Left lung (tissue), 14 donors: ENCODE results near the gene PTBP2. TPM values are rescaled to one million over a fixed set of nuclear protein-coding genes. Genes with fewer than 3 reads are reported as not detected.

Experiments
- ATAC-seq: fragments of 200-7000 bp; cut with Tn5 transposase; one replicate; pipeline ENCODE4 v1.9.1; 2020; ENCODE audit warnings: moderate library complexity
- DNase-seq, 4 donors: peaks; one replicate each; pipeline ENCODE4 v3.0.0-alpha.2; 2013 to 2020
- H3K27ac ChIP-seq, 2 donors: fragments of 200-600 bp; sonication (generic) in 1 of 2; one replicate each; pipeline versions ENCODE4 v1.5.0 to v1.8.0; 2020 to 2021
- H3K27me3 ChIP-seq, 2 donors: fragments of 200-600 bp; sonication (generic) in 1 of 2; one replicate each; pipeline versions ENCODE4 v1.5.0 to v1.8.0; 2020 to 2021
- H3K36me3 ChIP-seq, 2 donors: fragments of 200-600 bp; sonication (generic) in 1 of 2; one replicate each; pipeline versions ENCODE4 v1.5.0 to v1.8.0; 2020 to 2021
- H3K4me1 ChIP-seq, 2 donors: fragments of 200-600 bp; one replicate each; pipeline ENCODE4 v1.8.0; 2021
- H3K4me3 ChIP-seq, 2 donors: fragments of 200-600 bp; sonication (generic) in 1 of 2; one replicate each; pipeline versions ENCODE4 v1.5.0 to v1.8.0; 2020 to 2021; ENCODE audit warnings: mild to moderate bottlenecking in 1 of 2
- H3K9me3 ChIP-seq, 2 donors: fragments of 200-600 bp; sonication (generic) in 1 of 2; one replicate each; pipeline versions ENCODE4 v1.5.0 to v1.8.0; 2020 to 2021
- intact Hi-C, 2 donors: fragments of 100-400 bp; cut with DNase I; formaldehyde crosslinking; loops; one replicate each; pipeline versions ENCODE4 v1.11.2 to v1.14.2; 2022
- long read RNA-seq, 12 donors: library from polyadenylated mRNA in 2 of 12; unstranded in 2 of 12; transcript quantifications; one replicate each; pipeline ENCODE4 v2.0.0 and lab custom pipeline, GENCODE V29; 2019 to 2026
- polyA plus RNA-seq, 6 donors: library from polyadenylated mRNA; unstranded; fragments of 120-200 nt; gene quantifications; one replicate each; pipeline ENCODE4 v1.2.1, GENCODE V29; 2013; ENCODE audit not compliant: insufficient read length in 6 of 6
- total RNA-seq, 2 donors: library from RNA; stranded (reverse); fragmentation: NEBNext Ultra II Directional; extraction: Animal tissue kit (Norgen Biotek cat#: 25700); gene quantifications; one replicate each; pipeline ENCODE4 v1.2.1, GENCODE V29; 2021
- TF ChIP-seq, protein P1 (sequence below), 2 donors: fragments of 200-600 bp; sonication (generic) in 1 of 2; IDR thresholded peaks; one replicate each; pipeline versions ENCODE4 v1.5.0 to v1.8.0; 2021; ENCODE audit warnings: antibody characterized with exemption in 2 of 2
- donor health status: DM: no; HTN: yes; CAD: no.
- donor health status: DM: no; HTN: no; CAD: no.

Gene PTBP2, protein sequence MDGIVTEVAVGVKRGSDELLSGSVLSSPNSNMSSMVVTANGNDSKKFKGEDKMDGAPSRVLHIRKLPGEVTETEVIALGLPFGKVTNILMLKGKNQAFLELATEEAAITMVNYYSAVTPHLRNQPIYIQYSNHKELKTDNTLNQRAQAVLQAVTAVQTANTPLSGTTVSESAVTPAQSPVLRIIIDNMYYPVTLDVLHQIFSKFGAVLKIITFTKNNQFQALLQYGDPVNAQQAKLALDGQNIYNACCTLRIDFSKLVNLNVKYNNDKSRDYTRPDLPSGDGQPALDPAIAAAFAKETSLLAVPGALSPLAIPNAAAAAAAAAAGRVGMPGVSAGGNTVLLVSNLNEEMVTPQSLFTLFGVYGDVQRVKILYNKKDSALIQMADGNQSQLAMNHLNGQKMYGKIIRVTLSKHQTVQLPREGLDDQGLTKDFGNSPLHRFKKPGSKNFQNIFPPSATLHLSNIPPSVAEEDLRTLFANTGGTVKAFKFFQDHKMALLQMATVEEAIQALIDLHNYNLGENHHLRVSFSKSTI
- total RNA-seq (10 to 100 TPM; 12.7 to 14.4 TPM), polyA plus RNA-seq (10 to 100 TPM; 52.2 to 83.9 (median 59.6) TPM)
- long read RNA-seq, donor 1, partial matches to known transcripts, result 0 of 5 reads
- long read RNA-seq, donor 1, other reads (novel, unspliced or antisense), result 0 of 5 reads
- long read RNA-seq, donor 2, partial matches to known transcripts, result 0 of 5 reads
- long read RNA-seq, donor 2, other reads (novel, unspliced or antisense), result 0 of 5 reads
- long read RNA-seq, donor 3, partial matches to known transcripts, result 0 of 2 reads
- long read RNA-seq, donor 3, other reads (novel, unspliced or antisense), result 0 of 2 reads
- long read RNA-seq, donor 4, partial matches to known transcripts, result 1 of 1 reads
- long read RNA-seq, donor 4, other reads (novel, unspliced or antisense), result 0 of 1 reads
- long read RNA-seq, donor 5, partial matches to known transcripts, result 5 of 10 reads
- long read RNA-seq, donor 5, other reads (novel, unspliced or antisense), result 0 of 10 reads
- long read RNA-seq, donor 6, partial matches to known transcripts, result 0 of 3 reads
- long read RNA-seq, donor 6, other reads (novel, unspliced or antisense), result 0 of 3 reads
- long read RNA-seq, donor 7, partial matches to known transcripts, result 0 of 2 reads
- long read RNA-seq, donor 7, other reads (novel, unspliced or antisense), result 0 of 2 reads
- long read RNA-seq, donor 8, partial matches to known transcripts, result 19 of 23 reads
- long read RNA-seq, donor 8, other reads (novel, unspliced or antisense), result 0 of 23 reads
- long read RNA-seq, donor 9, full-length matches to known transcripts, result 1 of 1 reads
- long read RNA-seq, donor 9, partial matches to known transcripts, result 0 of 1 reads
- long read RNA-seq, donor 9, other reads (novel, unspliced or antisense), result 0 of 1 reads
- long read RNA-seq, donor 10, result 0 reads
- long read RNA-seq, donor 11, full-length matches to known transcripts, result 12 of 12 reads
- long read RNA-seq, donor 11, partial matches to known transcripts, result 0 of 12 reads
- long read RNA-seq, donor 11, other reads (novel, unspliced or antisense), result 0 of 12 reads
- long read RNA-seq, donor 12, partial matches to known transcripts, result 0 of 3 reads
- long read RNA-seq, donor 12, other reads (novel, unspliced or antisense), result 0 of 3 reads

DNA sequence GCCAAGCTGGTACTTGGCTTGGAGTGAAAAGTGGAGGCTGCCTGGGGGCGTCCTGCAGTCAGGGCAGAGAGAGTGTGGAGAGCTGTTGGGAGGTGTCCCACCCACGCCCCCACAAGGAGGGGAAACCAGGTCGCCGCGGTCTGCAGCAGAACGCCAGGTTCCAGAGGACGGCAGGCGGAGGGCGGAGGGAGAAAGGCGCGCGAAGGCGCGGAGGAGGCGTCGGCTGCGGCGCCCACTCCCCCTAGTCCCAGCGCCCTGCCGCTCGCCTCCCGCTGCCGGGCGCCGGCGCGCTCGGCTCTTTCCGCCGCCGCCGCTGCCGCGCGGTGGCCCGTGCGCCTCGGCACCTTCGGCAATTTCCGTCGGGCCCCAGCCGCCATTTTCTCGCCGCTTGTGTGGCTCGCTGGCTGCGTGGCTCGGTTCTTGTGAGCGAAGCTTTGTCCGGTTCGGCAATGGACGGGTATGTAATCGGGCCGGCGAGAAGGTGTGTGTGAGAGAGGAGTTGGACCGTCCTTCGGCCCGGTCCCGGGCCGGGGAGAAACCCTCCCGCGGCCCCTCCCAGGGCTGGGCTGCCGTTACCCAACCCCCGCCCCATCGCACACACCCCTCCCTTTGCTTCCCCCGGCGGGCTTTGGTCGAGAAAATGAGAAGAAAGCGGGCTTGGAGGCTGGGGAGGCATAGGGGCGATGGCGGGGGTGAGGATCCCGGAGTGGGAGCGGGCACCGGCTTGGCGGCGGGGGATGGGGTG, at the start of gene PTBP2:
Gene PTBP2, plus strand, starts transcription at position 369 of the 745 bp plus-strand sequence. Its CDS starts 81 bp downstream, at position 450.
- no peaks in the 10 kb centered on the region for H3K9me3 ChIP-seq
- H3K4me1 ChIP-seq, result peaks cover 4 to 24% of the 10 kb centered on the region in 2 donors
- intact Hi-C loops, result no loop called here
- no peaks in the 10 kb centered on the region for H3K27me3 ChIP-seq
- peak within 1 kb of the TSS; percentile 92 to 98 for H3K27ac ChIP-seq
- DNase-seq (peak; percentile 84 to 96 (median 88)), ATAC-seq (peak; percentile 96)
- no peaks in the 10 kb centered on the region for H3K36me3 ChIP-seq
- TF ChIP-seq, protein P1, sequence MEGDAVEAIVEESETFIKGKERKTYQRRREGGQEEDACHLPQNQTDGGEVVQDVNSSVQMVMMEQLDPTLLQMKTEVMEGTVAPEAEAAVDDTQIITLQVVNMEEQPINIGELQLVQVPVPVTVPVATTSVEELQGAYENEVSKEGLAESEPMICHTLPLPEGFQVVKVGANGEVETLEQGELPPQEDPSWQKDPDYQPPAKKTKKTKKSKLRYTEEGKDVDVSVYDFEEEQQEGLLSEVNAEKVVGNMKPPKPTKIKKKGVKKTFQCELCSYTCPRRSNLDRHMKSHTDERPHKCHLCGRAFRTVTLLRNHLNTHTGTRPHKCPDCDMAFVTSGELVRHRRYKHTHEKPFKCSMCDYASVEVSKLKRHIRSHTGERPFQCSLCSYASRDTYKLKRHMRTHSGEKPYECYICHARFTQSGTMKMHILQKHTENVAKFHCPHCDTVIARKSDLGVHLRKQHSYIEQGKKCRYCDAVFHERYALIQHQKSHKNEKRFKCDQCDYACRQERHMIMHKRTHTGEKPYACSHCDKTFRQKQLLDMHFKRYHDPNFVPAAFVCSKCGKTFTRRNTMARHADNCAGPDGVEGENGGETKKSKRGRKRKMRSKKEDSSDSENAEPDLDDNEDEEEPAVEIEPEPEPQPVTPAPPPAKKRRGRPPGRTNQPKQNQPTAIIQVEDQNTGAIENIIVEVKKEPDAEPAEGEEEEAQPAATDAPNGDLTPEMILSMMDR (IDR thresholded peaks at IDR 0.05), result no peak
- peak within 1 kb of the TSS; percentile 64 to 87 for H3K4me3 ChIP-seq

DNA sequence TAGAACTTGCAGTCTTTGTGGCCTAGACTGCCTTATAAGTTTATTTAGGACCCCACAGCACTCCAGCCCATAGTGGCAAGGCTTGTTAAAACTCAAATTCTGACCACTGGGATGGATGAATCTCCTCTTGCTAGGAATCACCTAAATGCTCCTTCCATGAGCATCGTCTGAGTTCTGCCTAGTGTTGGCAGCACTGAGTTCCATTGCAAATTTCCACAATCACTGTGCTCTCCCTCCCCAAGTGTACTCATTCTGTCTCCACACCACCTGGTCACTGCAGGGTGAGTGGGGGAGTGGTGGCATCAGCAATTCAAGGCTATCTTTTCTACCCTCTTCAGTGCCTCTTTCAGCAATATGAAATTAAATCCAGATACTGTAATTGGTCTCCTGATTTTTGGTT, 46.7 kb upstream of the PTBP2 start:
- ATAC-seq, result no peak
- Histone ChIP-seq H3K27ac (no peak overlapping the region), H3K4me3 (no peak overlapping the region)

DNA sequence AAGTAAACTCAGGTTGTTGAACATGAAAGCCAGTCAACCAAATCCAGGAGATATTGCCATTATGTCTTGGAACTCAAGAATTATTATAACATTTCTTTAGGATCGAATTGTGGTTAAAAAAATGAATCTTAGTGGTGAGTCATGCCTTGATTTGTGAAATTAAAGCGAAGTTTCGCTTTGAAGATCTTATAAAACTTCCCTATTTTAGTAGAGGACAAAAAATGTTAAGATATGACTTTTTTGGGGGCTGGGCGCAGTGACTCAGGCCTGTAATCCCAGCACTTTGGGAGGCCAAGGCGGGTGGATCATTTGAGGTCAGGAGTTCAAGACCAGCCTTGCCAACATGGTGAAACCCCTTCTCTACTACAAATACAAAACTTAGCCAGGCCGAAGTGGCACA, 39.5 kb upstream of the PTBP2 start:
- Histone ChIP-seq H3K27ac (no peak overlapping the region), H3K36me3 (no peaks in the 10 kb centered on the region), H3K4me1 (no peaks in the 10 kb centered on the region), H3K27me3 (no peaks in the 10 kb centered on the region), H3K4me3 (no peak overlapping the region), H3K9me3 (no peaks in the 10 kb centered on the region)
- no peak for DNase-seq
- TF ChIP-seq, protein P1 (IDR thresholded peaks at IDR 0.05), result no peak
- no peak for ATAC-seq
- intact Hi-C loops, result no loop called here

More for the DNA sequence above, 46.7 kb upstream of the PTBP2 start:
- H3K4me1 ChIP-seq, result no peaks in the 10 kb centered on the region
- H3K27me3 ChIP-seq, result no peaks in the 10 kb centered on the region
- no peaks in the 10 kb centered on the region for H3K36me3 ChIP-seq
- H3K9me3 ChIP-seq, result peaks cover 0 to 17% of the 10 kb centered on the region in 2 donors
- TF ChIP-seq, protein P1 (IDR thresholded peaks at IDR 0.05), result no peak
- intact Hi-C loops, result no loop called here
- no peak for DNase-seq

DNA sequence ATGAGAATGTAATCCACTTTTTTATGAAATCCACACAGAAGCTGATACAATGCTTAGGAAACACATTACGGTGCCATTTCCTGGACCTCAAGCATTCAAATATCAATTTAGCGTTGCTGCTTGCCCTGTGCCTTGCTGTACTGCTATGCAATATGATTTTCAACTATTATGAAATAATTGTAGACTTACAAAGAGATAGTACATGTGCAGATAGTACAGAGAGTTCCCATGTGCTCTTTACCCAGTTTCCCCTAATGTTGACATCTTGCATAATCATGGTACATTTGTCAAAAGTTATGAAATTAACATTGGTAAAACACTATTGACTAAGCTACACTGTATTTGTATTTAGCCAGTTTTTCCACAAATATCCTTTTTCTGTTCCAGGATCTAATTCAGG, 37.7 kb upstream of the PTBP2 start:
- Histone ChIP-seq H3K27me3 (no peaks in the 10 kb centered on the region), H3K9me3 (no peaks in the 10 kb centered on the region), H3K4me1 (no peaks in the 10 kb centered on the region), H3K4me3 (no peak overlapping the region), H3K36me3 (no peaks in the 10 kb centered on the region), H3K27ac (peak overlapping the region in 1 of 2 donors; percentile 45)
- TF ChIP-seq, protein P1 (IDR thresholded peaks at IDR 0.05), result no peak
- DNase-seq, result no peak
- intact Hi-C loops, result no loop called here
- no peak for ATAC-seq
